Lower leg skin (tissue), 4 donors: ENCODE measurements around the gene CEP63. TPM values are rescaled to one million over a fixed set of nuclear protein-coding genes. Genes with fewer than 3 reads are reported as not detected.

Experiments
- DNase-seq, 2 donors: peaks; one replicate each; pipeline ENCODE4 v3.0.0-alpha.2; 2019; ENCODE audit warnings: low spot score in 2 of 2
- H3K4me3 ChIP-seq: fragments of 200-600 bp; sonication (generic); 2 replicates; pipeline ENCODE4 v1.5.1; 2017; ENCODE audit warnings: mild to moderate bottlenecking, low read depth; ENCODE audit not compliant: poor library complexity, severe bottlenecking
- CTCF ChIP-seq, 3 donors: fragments of 450-650 bp; IDR thresholded peaks; one replicate each; pipeline ENCODE4 v1.5.1; 2016; ENCODE audit warnings: antibody characterized with exemption in 3 of 3, mild to moderate bottlenecking in 3 of 3, moderate library complexity in 2 of 3
- POLR2A ChIP-seq, 2 donors: fragments of 450-650 bp; IDR thresholded peaks; one replicate each; pipeline ENCODE4 v1.6.1; 2016 to 2017; ENCODE audit warnings: antibody characterized with exemption in 2 of 2, mild to moderate bottlenecking in 1 of 2, moderate library complexity in 1 of 2
- WGBS, 2 donors: methylation state at CpG; one replicate each; pipeline ENCODE4 v1.1.5; 2018; 5-methylcytosine and 5-hydroxymethylcytosine counted together
- intact Hi-C: fragments of 100-400 bp; cut with DNase I; formaldehyde crosslinking; loops from one replicate; pipeline ENCODE4 v1.15.0; 2023; ENCODE audit warnings: low total_unique reads
- total RNA-seq, 4 donors: library from RNA; depleted of rRNA; stranded (reverse); fragments of >200 nt; gene quantifications; one replicate each; pipeline ENCODE4 v1.1.0, GENCODE V29; 2016

The CEP63 gene
- total RNA-seq, 4 donors from 2014 or later: 15.6 to 23.2 (median 18.1) TPM

GRCh38 chr3:134468519-134468918 lies 17.3 kb upstream of the CEP63 start:
- intact Hi-C loops: no loop called here
- H3K4me3 ChIP-seq: no peak overlapping the region
- no peak for DNase-seq
- TF ChIP-seq CTCF (IDR thresholded peaks at IDR 0.05) (no peak), POLR2A (IDR thresholded peaks at IDR 0.05) (no peak)
- 79 to 84% methylated on average over 4 of the region's 4 CpGs for whole genome bisulfite sequencing, 2 donors

GRCh38 chr3:134471521-134472193 lies 14.2 kb upstream of the CEP63 start:
- no peak overlapping the region for H3K4me3 ChIP-seq
- TF ChIP-seq CTCF (IDR thresholded peaks at IDR 0.05) (no peak), POLR2A (IDR thresholded peaks at IDR 0.05) (no peak)
- intact Hi-C loops: loop anchor here (5.0 to 10.0 kb wide), 2 partner anchors 97 to 164 kb away; partner anchors contain the start of gene AMOTL2
- WGBS, 2 donors: 49 to 55% methylated on average over 8 of the region's 8 CpGs
- no peak for DNase-seq

- DNase-seq: no peak
- TF ChIP-seq CTCF (IDR thresholded peaks at IDR 0.05) (no peak), POLR2A (IDR thresholded peaks at IDR 0.05) (no peak)
- H3K4me3 ChIP-seq: no peak overlapping the region
- WGBS, 2 donors: 98 to 99% methylated on average over 6 of the region's 6 CpGs
- intact Hi-C loops: loop anchor here (5.0 to 10.0 kb wide), 2 partner anchors 98 to 166 kb away; partner anchors contain the start of gene AMOTL2
Measured at GRCh38 chr3:134472831-134473230, 13.0 kb upstream of the CEP63 start.

- TF ChIP-seq POLR2A (IDR thresholded peaks at IDR 0.05): no peak
- TF ChIP-seq CTCF (IDR thresholded peaks at IDR 0.05): no peak
- intact Hi-C loops: loop anchor here (5.0 to 10.0 kb wide), 2 partner anchors 99 to 167 kb away; partner anchors contain the start of gene AMOTL2
- DNase-seq: peak; percentile 88 to 95
- WGBS, 2 donors: 14 to 21% methylated on average over 9 of the region's 9 CpGs
- no peak overlapping the region for H3K4me3 ChIP-seq
Measured at GRCh38 chr3:134473868-134474546, 11.8 kb upstream of the CEP63 start.

GRCh38 chr3:134474956-134475355 lies 10.9 kb upstream of the CEP63 start:
- DNase-seq: no peak

More at GRCh38 chr3:134474956-134475355, 10.9 kb upstream of the CEP63 start:
- WGBS, 2 donors: 68 to 78% methylated on average over 5 of the region's 5 CpGs
- no peak overlapping the region for H3K4me3 ChIP-seq
- intact Hi-C loops: loop anchor here (5.0 to 10.0 kb wide), 2 partner anchors 100 to 168 kb away; partner anchors contain the start of gene AMOTL2
- TF ChIP-seq CTCF (IDR thresholded peaks at IDR 0.05) (no peak), POLR2A (IDR thresholded peaks at IDR 0.05) (no peak)
